H1 (cell line): ENCODE results near the gene FAM200B. TPM values are rescaled to one million over a fixed set of nuclear protein-coding genes. Genes with fewer than 3 reads are reported as not detected.

Experiments
- CTCF ChIA-PET: fragments of 300-600 bp; sonication (Branson Sonifier 250); formaldehyde crosslinking; loops from one replicate; lab custom pipeline; 2021; ENCODE audit not compliant: partially characterized antibody; lab: Charles Lee
- POLR2A ChIA-PET: fragments of 300-600 bp; sonication (Branson Sonifier 250); formaldehyde crosslinking; loops from one replicate; lab custom pipeline; 2021; ENCODE audit warnings: inconsistent platforms; ENCODE audit not compliant: partially characterized antibody; lab: Charles Lee
- DNase-seq, 2 experiments: peaks; one replicate each; pipeline versions ENCODE4 v3.0.0 to v3.0.0-alpha.2; 2010 to 2022; ENCODE audit warnings: low spot score in 2 of 2, low read depth in 1 of 2, mixed read lengths in 1 of 2
- FAIRE-seq: peaks from 2 replicates; lab custom pipeline; 2011; peaks lifted over from hg19 to GRCh38; lab: Jason Lieb, UNC
- H2AFZ ChIP-seq: 2 replicates; pipeline ENCODE4 v1.8.1; 2012; ENCODE audit warnings: low read length, inconsistent platforms
- H2AK5ac ChIP-seq: 2 replicates; pipeline ENCODE4 v1.6.1; 2013; ENCODE audit warnings: low read depth, low read length
- H2BK120ac ChIP-seq: replicated peaks from 2 replicates; pipeline ENCODE3; 2013; ENCODE audit warnings: low read depth, low read length, inconsistent platforms
- H2BK12ac ChIP-seq: 2 replicates; pipeline ENCODE4 v1.6.1; 2013; ENCODE audit warnings: low read depth, low read length
- H2BK15ac ChIP-seq: 2 replicates; pipeline ENCODE4 v1.6.1; 2013; ENCODE audit warnings: low read length
- H2BK20ac ChIP-seq: 2 replicates; pipeline ENCODE4 v1.6.1; 2013; ENCODE audit warnings: low read length
- H2BK5ac ChIP-seq: 2 replicates; pipeline ENCODE4 v1.6.1; 2013; ENCODE audit warnings: low read depth, low read length
- H3K14ac ChIP-seq: 2 replicates; pipeline ENCODE4 v1.6.1; 2013; ENCODE audit warnings: inconsistent platforms; ENCODE audit not compliant: insufficient read length
- H3K18ac ChIP-seq: 2 replicates; pipeline ENCODE4 v1.6.1; 2013; ENCODE audit warnings: low read length; ENCODE audit errors: extremely low read depth
- H3K23ac ChIP-seq: 2 replicates; pipeline ENCODE4 v1.6.1; 2013; ENCODE audit warnings: inconsistent platforms; ENCODE audit not compliant: insufficient read length
- H3K23me2 ChIP-seq: 2 replicates; pipeline ENCODE4 v1.6.1; 2013; ENCODE audit warnings: low read depth, low read length
- H3K27ac ChIP-seq: 2 replicates; pipeline ENCODE4 v1.6.1; 2011; ENCODE audit warnings: low read depth, low read length, inconsistent platforms
- H3K27me3 ChIP-seq, 4 experiments: replicated peaks in 1 of 4; 1 replicate in 1 of 4; 2 replicates in 3 of 4; pipeline versions ENCODE4 v1.6.1 to v1.8.1; 2011 to 2013; ENCODE audit warnings: low read length in 3 of 4, mild to moderate bottlenecking in 3 of 4, inconsistent platforms in 2 of 4, mixed read lengths in 2 of 4, moderate library complexity in 1 of 4; ENCODE audit not compliant: control insufficient read depth in 3 of 4, insufficient read depth in 3 of 4; ENCODE audit errors: extremely low read depth in 1 of 4
- H3K36me3 ChIP-seq, 4 experiments: 2 replicates each; pipeline versions ENCODE4 v1.6.1 to v1.8.1; 2011 to 2013; ENCODE audit warnings: mild to moderate bottlenecking in 4 of 4, low read length in 3 of 4, moderate library complexity in 2 of 4, control low read depth in 1 of 4, inconsistent platforms in 1 of 4; ENCODE audit not compliant: insufficient read depth in 4 of 4, control insufficient read depth in 2 of 4
- H3K4ac ChIP-seq: replicated peaks from 2 replicates; pipeline ENCODE3; 2013; ENCODE audit warnings: low read length, low read depth, mixed read lengths, inconsistent platforms; ENCODE audit not compliant: insufficient read length
- H3K4me1 ChIP-seq, 4 experiments: replicated peaks in 1 of 4; 1 replicate in 1 of 4; 2 replicates in 3 of 4; pipeline versions ENCODE4 v1.6.1 to v1.8.1; 2011 to 2013; ENCODE audit warnings: low read length in 3 of 4, inconsistent platforms in 2 of 4, mixed read lengths in 1 of 4; ENCODE audit not compliant: insufficient read depth in 4 of 4, control insufficient read depth in 3 of 4
- H3K4me2 ChIP-seq, 2 experiments: 2 replicates each; pipeline versions ENCODE4 v1.6.1 to v1.8.1; 2011 to 2013; ENCODE audit warnings: low read depth in 2 of 2, low read length in 2 of 2, control low read depth in 1 of 2, inconsistent platforms in 1 of 2, mild to moderate bottlenecking in 1 of 2; ENCODE audit not compliant: insufficient read depth in 1 of 2
- H3K4me3 ChIP-seq, 4 experiments: fragments of 200-600, 300-600 bp in 1 of 4; sonication (generic), shearing (Covaris generic), sonication (Bioruptor Twin) in 1 of 4; 2 replicates each; pipeline versions ENCODE4 v1.5.1 to v1.8.1; 2011 to 2016; ENCODE audit warnings: low read length in 4 of 4, low read depth in 3 of 4, control low read depth in 2 of 4, inconsistent platforms in 2 of 4, mild to moderate bottlenecking in 2 of 4, mixed read lengths in 1 of 4, moderate library complexity in 1 of 4; ENCODE audit not compliant: insufficient read depth in 2 of 4; ENCODE audit errors: extremely low read depth in 1 of 4
- H3K56ac ChIP-seq: replicated peaks from 2 replicates; pipeline ENCODE3; 2013; ENCODE audit warnings: low read depth, mild to moderate bottlenecking, mixed read lengths, low read length, inconsistent platforms; ENCODE audit not compliant: insufficient read length
- H3K79me1 ChIP-seq: 2 replicates; pipeline ENCODE4 v1.6.1; 2013; ENCODE audit warnings: low read depth, low read length, control low read depth
- H3K79me2 ChIP-seq, 2 experiments: 2 replicates each; pipeline versions ENCODE4 v1.6.1 to v1.8.1; 2012 to 2013; ENCODE audit warnings: low read length in 2 of 2, mild to moderate bottlenecking in 2 of 2, inconsistent platforms in 1 of 2; ENCODE audit not compliant: insufficient read depth in 2 of 2, control insufficient read depth in 1 of 2
- H3K9ac ChIP-seq, 4 experiments: replicated peaks in 1 of 4; 1 replicate in 1 of 4; 2 replicates in 3 of 4; pipeline versions ENCODE4 v1.6.1 to v1.8.1; 2011 to 2013; ENCODE audit warnings: low read depth in 3 of 4, low read length in 3 of 4, control low read depth in 2 of 4, mild to moderate bottlenecking in 2 of 4, moderate library complexity in 2 of 4, inconsistent platforms in 1 of 4; ENCODE audit errors: extremely low read depth in 1 of 4
- H3K9me3 ChIP-seq, 2 experiments: 2 replicates each; pipeline versions ENCODE4 v1.6.1 to v1.8.1; 2012 to 2013; ENCODE audit warnings: mild to moderate bottlenecking in 2 of 2, moderate library complexity in 2 of 2, control low read depth in 1 of 2, inconsistent platforms in 1 of 2, low read depth in 1 of 2, low read length in 1 of 2, mixed read lengths in 1 of 2; ENCODE audit not compliant: insufficient read depth in 2 of 2
- H4K20me1 ChIP-seq, 2 experiments: replicated peaks in 1 of 2; 2 replicates each; pipeline versions ENCODE3 to v1.8.1; 2011 to 2013; ENCODE audit warnings: inconsistent platforms in 2 of 2, low read length in 2 of 2, mild to moderate bottlenecking in 1 of 2; ENCODE audit not compliant: insufficient read depth in 2 of 2, control insufficient read depth in 1 of 2
- H4K5ac ChIP-seq: 2 replicates; pipeline ENCODE4 v1.6.1; 2013; ENCODE audit warnings: low read length, low read depth, mixed read lengths, inconsistent platforms; ENCODE audit not compliant: insufficient read length
- H4K8ac ChIP-seq: 2 replicates; pipeline ENCODE4 v1.8.0; 2013; ENCODE audit warnings: mild to moderate bottlenecking, moderate library complexity, low read length, inconsistent platforms; ENCODE audit not compliant: insufficient read depth; ENCODE audit errors: extremely low read depth
- H4K91ac ChIP-seq: replicated peaks from 2 replicates; pipeline ENCODE3; 2013; ENCODE audit warnings: low read length, mixed read lengths, inconsistent platforms; ENCODE audit not compliant: insufficient read length
- EZH2 ChIP-seq: fragments of 200-600 bp; sonication (generic); IDR thresholded peaks from 2 replicates; pipeline ENCODE4 v1.7.1; 2012; ENCODE audit warnings: low read depth, mild to moderate bottlenecking, moderate library complexity, low read length, inconsistent platforms; ENCODE audit not compliant: severe bottlenecking
- HDAC6 ChIP-seq: IDR thresholded peaks from one replicate; pipeline ENCODE4 v1.7.1; 2012; ENCODE audit warnings: low read depth, mild to moderate bottlenecking, inconsistent platforms, low read length, moderate library complexity
- POLR2AphosphoS5 ChIP-seq: IDR thresholded peaks from 2 replicates; pipeline ENCODE4 v1.6.1; 2011; ENCODE audit warnings: low read depth, low read length
- RXRA ChIP-seq: IDR thresholded peaks from 2 replicates; pipeline ENCODE4 v1.6.1; 2011; ENCODE audit warnings: low read depth, mild to moderate bottlenecking, low read length, moderate library complexity; ENCODE audit not compliant: insufficient read depth
- WGBS, 2 experiments: shearing (Covaris generic) in 1 of 2; methylation state at CpG; one replicate each; pipeline versions ENCODE4 v1.1.6 to v1.1.7; 2013 to 2015; ENCODE audit warnings: low lambda C conversion rate in 2 of 2, mixed read lengths in 2 of 2, inconsistent platforms in 1 of 2, low coverage in 1 of 2, missing lambda C conversion rate in 1 of 2; ENCODE audit not compliant: insufficient replicate concordance in 2 of 2, insufficient coverage in 1 of 2, insufficient read length in 1 of 2; ENCODE audit errors: extremely low coverage in 1 of 2, missing lambda C conversion rate in 1 of 2; 5-methylcytosine and 5-hydroxymethylcytosine counted together
- polyA plus RNA-seq, 7 experiments: library from polyadenylated mRNA; depleted of rRNA in 3 of 7; stranded (reverse) in 5 of 7; unstranded in 2 of 7; fragments of >200 nt in 5 of 7; fragments of 200-250 nt in 2 of 7; gene quantifications; 1 replicate in 5 of 7; 2 replicates in 1 of 7; 4 replicates in 1 of 7; pipeline versions ENCODE4 v1.2.1 to v1.2.3, GENCODE V29; 2011 to 2013; ENCODE audit warnings: missing spikeins in 2 of 7, mixed read lengths in 2 of 7
- total RNA-seq: library from RNA; stranded (reverse); fragmentation: NEBNext Ultra II Directional; extraction: Animal tissue kit (Norgen Biotek cat#: 25700); gene quantifications from 2 replicates; pipeline ENCODE4 v1.2.1, GENCODE V29; 2021
- TF ChIP-seq, protein P1 (sequence below), 3 experiments: IDR thresholded peaks; 1 replicate in 2 of 3; 2 replicates in 1 of 3; pipeline versions ENCODE4 v1.5.1 to v1.6.1; 2011; ENCODE audit warnings: low read length in 3 of 3, mild to moderate bottlenecking in 3 of 3, inconsistent platforms in 2 of 3, low read depth in 1 of 3, moderate library complexity in 1 of 3; ENCODE audit not compliant: insufficient read depth in 1 of 3; ENCODE audit errors: control extremely low read depth in 1 of 3
- TF ChIP-seq, protein P2 (sequence below): IDR thresholded peaks from 2 replicates; pipeline ENCODE4 v1.6.1; 2012; ENCODE audit warnings: low read length, inconsistent platforms

Gene FAM200B
- total and polyA plus RNA-seq, 2 of the 8 experiments (the other 6 are each of a cell fraction or from before 2014, with no cell fraction given), result 10.7 to 23.7 TPM

DNA sequence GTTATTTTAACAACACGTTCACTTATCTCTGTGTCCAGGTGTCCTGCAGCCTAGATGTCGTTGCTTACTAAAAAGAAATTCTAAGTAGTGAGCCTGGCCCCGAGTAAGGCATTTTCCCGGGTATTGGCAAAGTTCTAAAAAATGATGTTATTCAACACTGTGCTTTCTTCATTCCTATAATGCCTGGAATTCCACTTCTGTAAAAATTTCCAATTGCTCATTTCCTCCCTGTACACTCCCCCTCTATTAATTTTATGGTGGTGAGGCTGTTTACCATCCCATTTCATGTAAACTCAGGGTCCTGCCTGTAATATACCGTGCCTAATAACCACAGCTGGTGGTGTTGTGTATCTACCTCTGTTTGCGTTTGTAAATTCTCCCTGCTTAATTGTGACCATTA lies 35.5 kb downstream of the FAM200B start:
- no peak overlapping the region for H3K23ac ChIP-seq
- H3K9ac ChIP-seq, result no peak overlapping the region
- FAIRE-seq, result no peak
- H3K27ac ChIP-seq, result no peak overlapping the region
- ChIA-PET CTCF (interaction anchor here (0.9 to 1.3 kb wide), 4 partner anchors 12 to 239 kb away, joined by 3 to 4 read pairs (median 4); no protein-coding TSS in a partner anchor), POLR2A (no interaction called here)
- no peaks in the 10 kb centered on the region for H3K79me1 ChIP-seq
- no peaks in the 10 kb centered on the region for H3K4me1 ChIP-seq
- no peak for DNase-seq
- H3K14ac ChIP-seq, result no peak overlapping the region
- H2AFZ ChIP-seq, result no peak overlapping the region
- no peak overlapping the region for H3K4me2 ChIP-seq
- H2BK12ac ChIP-seq, result no peak overlapping the region
- H2BK20ac ChIP-seq, result no peak overlapping the region
- no peaks in the 10 kb centered on the region for H3K79me2 ChIP-seq
- H2BK120ac ChIP-seq, result no peak overlapping the region
- H3K27me3 ChIP-seq, result peaks cover 0 to 1% (median 0%) of the 10 kb centered on the region in 4 experiments; a peak in 1 of 7 replicates
- no peak overlapping the region for H4K8ac ChIP-seq
- H3K18ac ChIP-seq, result no peak overlapping the region
- H4K5ac ChIP-seq, result no peak overlapping the region
- WGBS, 2 experiments, result 90% methylated on average over 6 of the region's 6 CpGs; no CpG with 5 or more reads in 1 of the 2 experiments
- no peaks in the 10 kb centered on the region for H3K36me3 ChIP-seq
- no peak overlapping the region for H2BK15ac ChIP-seq
- H3K4me3 ChIP-seq, result no peak overlapping the region
- H3K23me2 ChIP-seq, result no peaks in the 10 kb centered on the region
- H3K56ac ChIP-seq, result no peak overlapping the region
- H2BK5ac ChIP-seq, result no peak overlapping the region
- no peak overlapping the region for H2AK5ac ChIP-seq
- H4K91ac ChIP-seq, result no peak overlapping the region
- no peaks in the 10 kb centered on the region for H4K20me1 ChIP-seq
- no peak overlapping the region for H3K4ac ChIP-seq
- H3K9me3 ChIP-seq, result no peaks in the 10 kb centered on the region
- TF ChIP-seq HDAC6 (no peak), POLR2AphosphoS5 (no peak), RXRA (no peak), EZH2 (no peak)
- TF ChIP-seq, protein P1, sequence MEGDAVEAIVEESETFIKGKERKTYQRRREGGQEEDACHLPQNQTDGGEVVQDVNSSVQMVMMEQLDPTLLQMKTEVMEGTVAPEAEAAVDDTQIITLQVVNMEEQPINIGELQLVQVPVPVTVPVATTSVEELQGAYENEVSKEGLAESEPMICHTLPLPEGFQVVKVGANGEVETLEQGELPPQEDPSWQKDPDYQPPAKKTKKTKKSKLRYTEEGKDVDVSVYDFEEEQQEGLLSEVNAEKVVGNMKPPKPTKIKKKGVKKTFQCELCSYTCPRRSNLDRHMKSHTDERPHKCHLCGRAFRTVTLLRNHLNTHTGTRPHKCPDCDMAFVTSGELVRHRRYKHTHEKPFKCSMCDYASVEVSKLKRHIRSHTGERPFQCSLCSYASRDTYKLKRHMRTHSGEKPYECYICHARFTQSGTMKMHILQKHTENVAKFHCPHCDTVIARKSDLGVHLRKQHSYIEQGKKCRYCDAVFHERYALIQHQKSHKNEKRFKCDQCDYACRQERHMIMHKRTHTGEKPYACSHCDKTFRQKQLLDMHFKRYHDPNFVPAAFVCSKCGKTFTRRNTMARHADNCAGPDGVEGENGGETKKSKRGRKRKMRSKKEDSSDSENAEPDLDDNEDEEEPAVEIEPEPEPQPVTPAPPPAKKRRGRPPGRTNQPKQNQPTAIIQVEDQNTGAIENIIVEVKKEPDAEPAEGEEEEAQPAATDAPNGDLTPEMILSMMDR (IDR thresholded peaks at IDR 0.05; ENCODE audit: control extremely low read depth in 1 of 3, insufficient read depth in 1 of 3, low read depth in 1 of 3, low read length in 3 of 3), result no peak
- TF ChIP-seq, protein P2, sequence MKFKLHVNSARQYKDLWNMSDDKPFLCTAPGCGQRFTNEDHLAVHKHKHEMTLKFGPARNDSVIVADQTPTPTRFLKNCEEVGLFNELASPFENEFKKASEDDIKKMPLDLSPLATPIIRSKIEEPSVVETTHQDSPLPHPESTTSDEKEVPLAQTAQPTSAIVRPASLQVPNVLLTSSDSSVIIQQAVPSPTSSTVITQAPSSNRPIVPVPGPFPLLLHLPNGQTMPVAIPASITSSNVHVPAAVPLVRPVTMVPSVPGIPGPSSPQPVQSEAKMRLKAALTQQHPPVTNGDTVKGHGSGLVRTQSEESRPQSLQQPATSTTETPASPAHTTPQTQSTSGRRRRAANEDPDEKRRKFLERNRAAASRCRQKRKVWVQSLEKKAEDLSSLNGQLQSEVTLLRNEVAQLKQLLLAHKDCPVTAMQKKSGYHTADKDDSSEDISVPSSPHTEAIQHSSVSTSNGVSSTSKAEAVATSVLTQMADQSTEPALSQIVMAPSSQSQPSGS, result no peak
